ENCODE measurements around the gene NUCB2.

- TF ChIP-seq, protein P1, sequence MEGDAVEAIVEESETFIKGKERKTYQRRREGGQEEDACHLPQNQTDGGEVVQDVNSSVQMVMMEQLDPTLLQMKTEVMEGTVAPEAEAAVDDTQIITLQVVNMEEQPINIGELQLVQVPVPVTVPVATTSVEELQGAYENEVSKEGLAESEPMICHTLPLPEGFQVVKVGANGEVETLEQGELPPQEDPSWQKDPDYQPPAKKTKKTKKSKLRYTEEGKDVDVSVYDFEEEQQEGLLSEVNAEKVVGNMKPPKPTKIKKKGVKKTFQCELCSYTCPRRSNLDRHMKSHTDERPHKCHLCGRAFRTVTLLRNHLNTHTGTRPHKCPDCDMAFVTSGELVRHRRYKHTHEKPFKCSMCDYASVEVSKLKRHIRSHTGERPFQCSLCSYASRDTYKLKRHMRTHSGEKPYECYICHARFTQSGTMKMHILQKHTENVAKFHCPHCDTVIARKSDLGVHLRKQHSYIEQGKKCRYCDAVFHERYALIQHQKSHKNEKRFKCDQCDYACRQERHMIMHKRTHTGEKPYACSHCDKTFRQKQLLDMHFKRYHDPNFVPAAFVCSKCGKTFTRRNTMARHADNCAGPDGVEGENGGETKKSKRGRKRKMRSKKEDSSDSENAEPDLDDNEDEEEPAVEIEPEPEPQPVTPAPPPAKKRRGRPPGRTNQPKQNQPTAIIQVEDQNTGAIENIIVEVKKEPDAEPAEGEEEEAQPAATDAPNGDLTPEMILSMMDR (conservative IDR thresholded peaks at IDR 0.05; ENCODE audit: low read length) = no peak
- no peak for TF ChIP-seq EZH2phosphoT487 (IDR thresholded peaks at IDR 0.05; ENCODE audit: borderline replicate concordance)
Measured at GRCh38 chr11:17287058-17287457, 10.5 kb downstream of the NUCB2 start.

All from Loucy (cell line).